NB4 (cell line): ENCODE results near the gene TGFBR1.

Experiments used
- DNase-seq: peaks from one replicate; pipeline ENCODE4 v3.0.0; 2010; ENCODE audit warnings: low read depth
- H3K4me3 ChIP-seq: one replicate; pipeline ENCODE4 v1.5.1; 2011; ENCODE audit warnings: mild to moderate bottlenecking, low read depth, low read length, moderate library complexity
- MYC ChIP-seq: IDR thresholded peaks from 2 replicates; pipeline ENCODE4 v1.6.1; 2011; ENCODE audit warnings: low read depth, low read length
- POLR2A ChIP-seq: IDR thresholded peaks from 2 replicates; pipeline ENCODE4 v1.6.1; 2011; ENCODE audit warnings: mild to moderate bottlenecking; ENCODE audit not compliant: insufficient read length; ENCODE audit errors: extremely low read depth
- TF ChIP-seq, protein P1 (sequence below): IDR thresholded peaks from 2 replicates; pipeline ENCODE4 v1.6.1; 2011; ENCODE audit warnings: low read depth, low read length
- TF ChIP-seq, protein P2 (sequence below): IDR thresholded peaks from one replicate; pipeline ENCODE4 v1.5.1; 2012; ENCODE audit warnings: low read depth, low read length

The TGFBR1 gene

DNA sequence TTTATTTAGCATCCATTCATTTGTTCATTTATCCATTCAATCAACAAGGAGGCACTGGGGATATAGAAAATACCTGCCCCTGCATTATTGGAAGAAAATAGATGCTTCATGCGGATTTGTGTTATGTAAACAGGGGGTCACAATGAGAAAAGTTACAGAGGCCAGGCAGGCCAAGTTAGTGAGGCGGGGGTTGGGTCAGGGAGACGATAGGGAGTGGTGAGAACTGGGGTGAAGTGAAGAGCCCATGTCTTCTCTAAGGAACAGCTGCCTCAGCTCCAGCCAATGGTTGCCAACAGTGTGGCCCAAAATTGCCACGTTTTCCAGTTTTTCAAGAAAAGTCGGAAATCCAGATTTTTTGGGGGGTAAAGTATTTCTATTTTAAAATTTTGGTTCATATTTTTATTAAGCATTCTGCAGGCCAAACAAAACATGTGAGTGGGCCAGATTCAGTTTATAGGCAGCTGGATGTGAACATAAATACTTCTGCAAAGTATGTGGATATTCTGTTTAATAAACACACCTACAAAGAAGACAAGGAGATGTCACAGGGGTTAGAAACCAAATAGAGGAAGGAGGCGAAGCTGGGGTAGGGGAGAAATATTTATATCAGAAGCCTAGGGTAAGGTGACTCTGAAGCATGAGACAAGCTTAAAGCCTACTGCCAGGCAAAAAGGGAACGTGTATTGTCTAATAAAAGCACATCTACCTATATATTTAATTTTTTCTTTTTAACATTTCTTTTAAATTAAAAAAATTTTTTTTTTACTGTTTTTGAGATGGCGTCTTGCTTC lies 72.9 kb downstream of the TGFBR1 start:
- TF ChIP-seq, protein P1, sequence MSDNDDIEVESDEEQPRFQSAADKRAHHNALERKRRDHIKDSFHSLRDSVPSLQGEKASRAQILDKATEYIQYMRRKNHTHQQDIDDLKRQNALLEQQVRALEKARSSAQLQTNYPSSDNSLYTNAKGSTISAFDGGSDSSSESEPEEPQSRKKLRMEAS = no peak
- no peak for TF ChIP-seq POLR2A
- TF ChIP-seq MYC = no peak
- TF ChIP-seq, protein P2, sequence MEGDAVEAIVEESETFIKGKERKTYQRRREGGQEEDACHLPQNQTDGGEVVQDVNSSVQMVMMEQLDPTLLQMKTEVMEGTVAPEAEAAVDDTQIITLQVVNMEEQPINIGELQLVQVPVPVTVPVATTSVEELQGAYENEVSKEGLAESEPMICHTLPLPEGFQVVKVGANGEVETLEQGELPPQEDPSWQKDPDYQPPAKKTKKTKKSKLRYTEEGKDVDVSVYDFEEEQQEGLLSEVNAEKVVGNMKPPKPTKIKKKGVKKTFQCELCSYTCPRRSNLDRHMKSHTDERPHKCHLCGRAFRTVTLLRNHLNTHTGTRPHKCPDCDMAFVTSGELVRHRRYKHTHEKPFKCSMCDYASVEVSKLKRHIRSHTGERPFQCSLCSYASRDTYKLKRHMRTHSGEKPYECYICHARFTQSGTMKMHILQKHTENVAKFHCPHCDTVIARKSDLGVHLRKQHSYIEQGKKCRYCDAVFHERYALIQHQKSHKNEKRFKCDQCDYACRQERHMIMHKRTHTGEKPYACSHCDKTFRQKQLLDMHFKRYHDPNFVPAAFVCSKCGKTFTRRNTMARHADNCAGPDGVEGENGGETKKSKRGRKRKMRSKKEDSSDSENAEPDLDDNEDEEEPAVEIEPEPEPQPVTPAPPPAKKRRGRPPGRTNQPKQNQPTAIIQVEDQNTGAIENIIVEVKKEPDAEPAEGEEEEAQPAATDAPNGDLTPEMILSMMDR = no peak
- DNase-seq = no peak
- no peak overlapping the region for H3K4me3 ChIP-seq

DNA sequence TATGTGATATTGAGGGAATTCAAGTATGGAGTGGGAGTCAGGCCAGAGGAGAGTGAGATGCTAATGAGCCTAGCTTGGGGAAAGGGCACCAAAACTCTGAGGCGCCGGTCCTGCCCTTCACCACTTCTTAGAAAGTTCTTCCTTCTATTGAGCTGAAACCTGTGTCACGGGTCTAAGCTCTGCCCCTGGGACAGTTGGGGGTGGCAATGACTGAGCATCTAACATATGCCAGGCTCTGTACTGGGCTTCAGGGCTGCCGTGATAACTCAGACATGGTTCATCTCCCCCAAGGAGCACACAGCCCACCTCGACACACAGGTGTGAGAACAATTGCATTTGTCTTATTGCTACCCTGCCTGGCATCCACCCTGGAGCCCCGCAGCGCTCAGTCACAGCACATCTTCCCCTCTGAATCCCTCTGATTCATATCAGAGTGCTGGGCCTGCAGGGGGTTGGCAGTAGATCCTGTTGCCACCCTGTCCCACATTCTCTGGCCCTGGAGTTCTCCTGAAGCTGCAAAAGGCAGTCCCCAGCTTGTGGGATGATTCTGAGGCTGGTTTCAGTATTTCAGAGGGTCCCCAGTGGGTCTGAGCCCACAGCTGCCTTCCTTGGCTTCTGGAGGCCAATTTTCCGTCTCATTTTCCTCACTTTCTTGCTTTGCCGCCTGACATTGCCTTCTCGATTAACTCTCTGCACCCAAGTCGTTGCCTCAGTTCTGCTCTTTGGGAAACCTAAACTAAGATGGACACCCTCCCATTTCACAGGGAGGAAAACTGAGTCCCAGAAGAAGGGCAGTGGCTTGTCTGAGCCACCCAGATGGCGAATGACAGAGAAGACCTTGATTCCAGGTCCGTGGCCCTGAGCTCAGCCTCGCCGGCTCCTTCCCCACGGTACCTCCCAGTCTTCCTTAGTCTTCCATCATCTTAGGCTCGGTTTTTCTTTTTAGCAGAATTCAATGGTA lies 74.3 kb downstream of the TGFBR1 start:
- H3K4me3 ChIP-seq = no peak overlapping the region
- TF ChIP-seq, protein P2 = no peak
- TF ChIP-seq, protein P1 = no peak
- TF ChIP-seq MYC (no peak), POLR2A (no peak)
- no peak for DNase-seq

DNA sequence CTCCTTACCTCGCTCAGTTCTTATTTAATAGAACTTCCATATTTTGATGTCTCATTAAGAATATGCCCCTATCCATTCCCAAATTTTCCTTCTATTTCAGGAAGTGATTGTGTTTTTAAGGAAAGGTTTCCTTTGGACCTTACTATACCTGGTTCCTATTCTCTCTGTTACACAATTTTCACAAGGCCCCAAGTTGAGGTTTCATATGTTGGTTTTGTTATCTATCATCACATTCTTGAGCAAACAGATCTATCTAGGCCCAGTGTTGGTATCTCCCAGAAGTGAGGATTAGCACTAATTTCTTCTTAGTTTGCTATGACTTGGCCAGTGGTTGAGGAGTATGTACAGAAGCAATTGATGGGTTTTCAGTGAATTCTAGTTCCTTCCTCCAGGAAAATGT lies 75.3 kb downstream of the TGFBR1 start:
- TF ChIP-seq MYC (no peak), POLR2A (no peak)
- TF ChIP-seq, protein P2 = no peak
- TF ChIP-seq, protein P1 = no peak
- H3K4me3 ChIP-seq = no peak overlapping the region
- DNase-seq = peak; percentile 18

DNA sequence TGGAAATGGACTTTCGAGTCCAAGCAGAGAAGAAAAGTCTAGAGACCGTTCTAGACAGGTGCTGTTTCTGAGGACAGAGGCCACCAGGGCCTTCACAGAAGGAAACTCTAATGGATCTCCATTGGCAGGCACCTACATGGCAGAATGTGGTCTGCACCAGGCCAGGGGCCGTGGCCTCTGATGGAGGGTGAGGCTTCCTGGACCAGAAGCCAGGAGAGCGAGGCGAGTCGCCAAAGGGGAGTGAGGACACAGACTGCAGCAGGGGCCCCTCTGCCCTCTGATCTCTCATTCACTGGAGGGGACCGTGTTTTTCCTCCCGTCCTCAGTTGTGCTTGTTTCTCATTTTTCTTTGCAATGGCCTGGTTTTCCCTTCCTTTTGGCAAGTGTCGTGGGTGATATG lies 75.7 kb downstream of the TGFBR1 start:
- TF ChIP-seq POLR2A = no peak
- TF ChIP-seq, protein P2 = no peak
- TF ChIP-seq, protein P1 = no peak
- no peak for TF ChIP-seq MYC
- H3K4me3 ChIP-seq = no peak overlapping the region
- DNase-seq = no peak

DNA sequence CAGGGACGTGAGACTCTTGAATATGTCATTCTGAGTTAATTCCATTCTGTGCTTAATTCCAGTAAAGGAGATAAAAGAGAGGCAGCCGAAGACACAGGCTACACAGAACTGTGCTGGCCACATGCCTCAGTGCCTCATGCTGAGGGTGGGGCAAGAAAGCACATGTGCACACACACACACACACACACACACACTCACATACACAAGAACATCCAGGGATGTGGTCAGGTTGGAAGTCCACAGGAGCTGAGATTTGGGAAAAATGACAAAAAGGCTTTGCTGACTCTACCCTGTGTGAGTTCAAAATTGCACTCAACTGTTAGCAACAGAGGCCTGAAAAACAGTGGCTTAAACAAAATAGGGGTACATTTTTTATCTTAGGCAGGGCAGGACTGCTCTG lies 76.3 kb downstream of the TGFBR1 start:
- DNase-seq = no peak
- H3K4me3 ChIP-seq = no peak overlapping the region
- TF ChIP-seq, protein P2 = no peak
- TF ChIP-seq, protein P1 = 0 out of 2 replicates have a peak, but pooled peaks have one; percentile 40
- TF ChIP-seq POLR2A = no peak
- no peak for TF ChIP-seq MYC
